HL-60/S4 (cell line): ENCODE data around the gene KLF6.

Experiments used
- in situ Hi-C: fragments of 300-500 bp; cut with MboI; formaldehyde crosslinking; loops from 2 replicates; pipeline ENCODE4 v1.14.3; 2022; ENCODE audit warnings: low sequenced_read_pairs

The KLF6 gene

GRCh38 chr10:3784510-3785250 lies at the start of gene KLF6:
TSS of gene KLF6 (minus strand) at chr10:3785209. CDS start at chr10:3785014, 195 bp downstream.
- in situ Hi-C loops = no loop called here

- in situ Hi-C loops = no loop called here
Observed at GRCh38 chr10:3834404-3834803, 49.4 kb upstream of the KLF6 start.

GRCh38 chr10:3833046-3833445 lies 48.0 kb upstream of the KLF6 start:
- in situ Hi-C loops = no loop called here

- in situ Hi-C loops = no loop called here
Observed at GRCh38 chr10:3832022-3832786, 47.2 kb upstream of the KLF6 start.

- in situ Hi-C loops = no loop called here
Observed at GRCh38 chr10:3831608-3832007, 46.6 kb upstream of the KLF6 start.

GRCh38 chr10:3830946-3831345 lies 45.9 kb upstream of the KLF6 start:
- in situ Hi-C loops = no loop called here

DNA sequence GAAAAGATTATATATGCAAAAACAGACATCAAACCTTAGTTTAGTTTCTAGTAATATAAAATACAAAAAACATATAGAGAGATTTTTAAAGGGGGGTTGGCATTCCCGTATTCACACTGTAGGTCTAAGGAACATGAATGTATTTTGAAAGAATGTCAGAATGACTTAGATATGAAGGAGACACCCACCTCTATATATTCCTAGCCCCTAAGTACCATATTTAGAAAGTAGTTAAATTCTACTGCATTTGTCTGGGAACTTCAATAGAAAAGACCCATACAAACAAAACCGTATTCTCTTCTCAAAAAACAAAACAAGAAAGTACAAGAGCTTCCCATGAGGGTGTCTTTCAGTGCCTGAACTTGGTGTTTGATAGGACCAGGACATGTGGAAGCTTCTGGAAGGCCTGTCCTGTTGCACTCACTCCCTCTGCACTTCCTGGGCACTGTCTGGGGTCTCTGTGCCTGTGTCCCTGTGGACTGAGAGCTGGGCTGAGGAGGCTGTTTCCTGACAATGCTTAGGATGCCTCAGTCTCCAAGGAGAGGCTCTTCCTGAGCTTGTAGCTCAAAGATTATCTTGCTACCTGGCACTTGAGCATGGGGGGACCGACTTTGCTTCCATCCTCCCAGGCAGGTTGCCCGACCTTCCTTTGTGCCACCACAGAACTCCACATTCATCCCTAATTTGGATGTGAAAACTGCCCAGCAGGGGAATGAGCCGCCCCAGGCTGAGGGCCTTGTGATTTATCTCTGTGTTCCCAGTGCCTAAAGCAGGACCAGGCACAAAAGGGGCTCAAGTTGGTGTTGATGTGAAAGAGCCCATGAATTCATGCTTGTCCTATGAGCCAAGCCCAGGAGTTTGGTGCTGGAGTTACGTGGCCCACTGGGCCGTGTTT lies 44.4 kb upstream of the KLF6 start:
- in situ Hi-C loops = no loop called here

DNA sequence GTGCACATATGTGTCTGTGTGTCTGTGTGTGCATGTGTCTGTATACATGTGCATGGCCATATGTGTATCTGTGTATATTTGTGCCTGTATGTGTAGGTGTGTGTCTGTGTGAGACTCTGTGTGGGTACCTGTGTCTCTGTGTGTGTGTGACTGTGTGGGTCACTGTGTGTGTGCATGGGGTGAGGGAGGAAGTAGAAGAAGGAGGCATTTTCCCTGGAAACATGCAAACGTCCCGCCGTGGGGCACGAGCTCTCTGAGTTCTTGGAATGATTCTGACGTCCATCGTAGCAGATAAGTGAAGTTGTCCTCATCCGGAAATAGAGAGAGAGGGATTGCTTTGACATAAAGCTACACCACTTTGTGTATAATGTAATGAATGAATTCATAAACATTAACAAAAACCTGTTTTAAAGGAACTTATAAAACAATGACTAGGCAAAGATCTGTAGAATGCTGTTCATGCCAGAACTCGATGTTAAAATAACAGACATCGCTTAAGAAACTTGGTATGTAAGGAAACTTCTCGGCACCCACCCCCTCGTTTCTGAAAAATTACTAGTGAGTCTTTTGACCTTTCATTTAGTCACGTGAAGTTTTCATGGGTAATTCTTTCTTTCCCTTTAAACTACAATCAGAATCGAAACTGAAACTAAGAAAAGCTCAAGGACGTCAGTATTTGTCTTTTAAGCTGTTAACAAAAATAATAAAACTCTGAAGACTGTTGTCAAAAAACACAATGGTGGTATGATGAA lies 43.6 kb upstream of the KLF6 start:
- in situ Hi-C loops = no loop called here

GRCh38 chr10:3827768-3828403 lies 42.9 kb upstream of the KLF6 start:
- in situ Hi-C loops = no loop called here

DNA sequence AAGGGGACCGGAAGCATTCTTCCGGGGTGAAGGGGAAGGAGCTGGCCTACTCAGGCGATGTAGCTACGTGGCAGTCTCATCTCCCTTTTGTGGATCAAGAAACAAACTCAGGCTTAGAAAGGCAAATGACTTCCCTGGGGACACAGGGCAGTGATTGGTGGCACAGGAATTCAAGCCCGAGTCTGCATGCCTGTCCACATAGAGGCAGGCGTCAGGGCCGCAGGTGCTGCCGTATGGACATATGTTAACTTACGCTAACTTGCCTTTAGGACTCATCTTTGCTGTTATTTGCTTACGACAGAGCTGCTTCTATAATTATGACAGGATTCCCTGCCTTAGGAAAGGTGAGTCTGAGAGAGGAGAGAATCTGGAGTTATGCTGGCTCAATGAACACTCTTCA lies 42.3 kb upstream of the KLF6 start:
- in situ Hi-C loops = no loop called here

GRCh38 chr10:3825862-3826351 lies 40.9 kb upstream of the KLF6 start:
- in situ Hi-C loops = no loop called here

DNA sequence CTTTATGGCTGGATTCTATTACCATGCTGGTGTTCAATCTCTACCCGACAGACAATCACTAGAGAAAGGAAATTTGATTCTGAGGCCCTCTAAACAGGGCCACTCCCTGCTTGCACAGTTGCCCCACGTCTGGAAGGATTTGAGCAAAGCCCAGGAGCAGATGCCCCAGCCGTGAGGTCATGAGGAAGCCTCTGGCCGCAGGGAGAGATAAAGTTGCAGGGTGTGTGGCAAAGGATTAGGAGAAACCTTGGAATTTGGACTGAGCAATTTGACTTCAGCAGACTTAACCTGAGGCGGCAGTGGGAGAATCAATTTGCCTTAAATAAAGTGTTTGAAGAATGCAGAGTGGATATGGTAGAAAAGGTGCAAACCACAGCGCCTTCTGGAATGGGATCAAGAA lies 40.2 kb upstream of the KLF6 start:
- in situ Hi-C loops = no loop called here

DNA sequence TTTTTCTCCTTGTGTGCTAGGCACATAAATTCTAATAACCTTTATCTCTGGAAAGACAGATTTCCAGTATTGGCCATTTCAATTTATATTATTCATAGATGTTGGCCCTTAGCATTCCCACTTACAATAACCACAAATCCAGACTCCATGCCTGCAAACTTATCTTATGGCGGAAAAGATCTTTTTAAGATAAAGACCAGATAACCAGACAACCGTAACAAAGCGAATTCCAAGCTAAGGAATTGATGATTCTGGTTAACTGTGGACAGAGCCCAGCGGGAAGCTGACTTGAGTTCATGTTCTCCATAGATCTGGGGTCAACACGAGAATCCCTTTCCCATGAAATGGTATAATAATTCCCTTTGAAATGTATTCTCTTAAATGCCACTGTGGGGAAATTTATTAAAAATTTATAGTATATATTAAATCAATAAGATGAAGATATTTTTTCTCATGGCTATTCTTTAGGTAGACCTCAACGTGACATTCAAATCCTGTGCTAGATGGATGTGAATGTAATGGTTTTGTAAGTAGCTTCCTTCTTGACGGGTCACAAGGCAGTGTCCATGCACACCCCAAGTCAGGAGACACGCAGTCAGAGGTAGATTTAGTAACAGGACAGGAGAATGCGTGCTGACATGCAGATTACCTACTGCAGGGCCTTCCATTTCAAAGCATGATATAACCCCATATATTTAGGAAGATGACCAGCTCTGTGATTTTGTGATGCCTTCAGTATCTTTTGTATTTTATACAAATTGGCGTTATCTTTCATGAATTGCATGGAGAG lies 37.7 kb upstream of the KLF6 start:
- in situ Hi-C loops = no loop called here

DNA sequence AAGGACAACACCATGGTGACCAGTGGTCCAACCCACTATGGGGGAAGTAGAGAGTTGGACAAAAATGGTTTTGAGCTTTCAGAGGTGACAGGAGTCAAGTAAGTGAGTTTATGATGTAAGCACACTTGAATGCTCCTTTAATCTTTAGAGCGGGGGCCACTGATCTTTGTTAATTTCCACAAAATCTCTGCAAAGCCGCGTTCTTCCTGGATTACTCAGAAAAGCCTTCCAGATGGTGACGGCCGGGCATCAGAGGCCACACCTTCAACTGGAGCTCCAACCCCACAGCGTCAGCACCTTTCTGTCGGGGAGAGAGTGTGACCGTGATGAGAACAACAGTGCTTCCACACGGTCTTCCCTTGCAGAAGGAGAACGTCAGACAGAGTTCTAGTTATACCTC lies 35.2 kb upstream of the KLF6 start:
- in situ Hi-C loops = no loop called here

DNA sequence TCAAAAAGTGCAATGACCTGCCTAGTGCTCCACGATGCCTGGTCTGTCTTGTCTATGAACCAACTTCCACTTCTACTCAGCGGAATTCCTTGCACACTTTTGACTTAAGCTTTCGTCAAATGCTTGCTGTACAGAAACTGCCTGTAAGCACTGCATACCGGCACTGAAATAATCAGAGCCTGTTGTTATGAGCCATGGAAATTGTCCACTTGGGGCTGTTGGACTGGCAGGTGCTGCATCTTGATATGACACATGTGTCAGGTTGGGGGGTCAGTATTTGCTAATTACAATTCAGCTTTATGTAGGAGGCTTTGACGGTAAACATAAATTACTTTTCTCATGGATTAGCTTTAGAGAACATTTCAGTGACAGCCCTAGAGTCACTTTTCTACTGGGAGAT lies 32.0 kb upstream of the KLF6 start:
- in situ Hi-C loops = no loop called here

- in situ Hi-C loops = no loop called here
Observed at GRCh38 chr10:3814838-3815220, 29.8 kb upstream of the KLF6 start.

GRCh38 chr10:3813986-3814837 lies 29.2 kb upstream of the KLF6 start:
- in situ Hi-C loops = no loop called here

DNA sequence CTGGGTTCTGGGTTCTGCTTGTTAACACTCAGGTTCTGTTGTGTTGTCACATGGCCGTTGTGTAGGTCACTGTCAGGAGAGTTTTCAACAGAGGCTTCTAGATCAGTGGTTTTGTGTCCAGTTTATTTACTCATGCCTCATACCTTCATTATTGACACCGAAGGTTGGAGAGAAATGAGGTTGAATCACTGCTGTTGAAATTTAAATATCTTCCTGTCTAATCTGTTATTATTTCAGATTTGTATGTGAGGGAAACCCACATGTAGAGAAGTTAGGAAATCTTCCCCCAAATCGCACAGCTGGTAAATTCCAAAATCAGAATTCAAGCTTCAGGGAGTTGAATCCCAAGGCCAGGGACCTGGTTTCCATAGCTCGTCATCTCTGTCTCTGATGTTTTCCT lies 28.3 kb upstream of the KLF6 start:
- in situ Hi-C loops = no loop called here
